Neural cell (in vitro differentiated cells): Measurements from ENCODE around the gene RASGRP2.

Experiments
- CTCF ChIP-seq: fragments of 450-650 bp; IDR thresholded peaks from 2 replicates; pipeline ENCODE4 v1.5.1; 2014; ENCODE audit warnings: antibody characterized with exemption, mild to moderate bottlenecking, moderate library complexity; ENCODE audit not compliant: poor library complexity, severe bottlenecking
- EZH2 ChIP-seq: fragments of 200-600, 300-800 bp; shearing (Covaris generic), sonication (generic); IDR thresholded peaks from 2 replicates; pipeline ENCODE4 v1.6.1; 2014; ENCODE audit warnings: antibody characterized with exemption, low read length, borderline replicate concordance, mild to moderate bottlenecking; ENCODE audit not compliant: insufficient read depth, poor library complexity, severe bottlenecking

- no peak for TF ChIP-seq CTCF
- no peak for TF ChIP-seq EZH2
These were observed 26.2 kb upstream of the RASGRP2 start for GRCh38 chr11:64770120-64770519.
